ENCODE measurements around the gene YWHAH. TPM values are rescaled to one million over a fixed set of nuclear protein-coding genes. Genes with fewer than 3 reads are reported as not detected.

Gene YWHAH
- total RNA-seq, 8 experiments from 2014 or later: 49.9 to 226 (median 106) TPM

DNA sequence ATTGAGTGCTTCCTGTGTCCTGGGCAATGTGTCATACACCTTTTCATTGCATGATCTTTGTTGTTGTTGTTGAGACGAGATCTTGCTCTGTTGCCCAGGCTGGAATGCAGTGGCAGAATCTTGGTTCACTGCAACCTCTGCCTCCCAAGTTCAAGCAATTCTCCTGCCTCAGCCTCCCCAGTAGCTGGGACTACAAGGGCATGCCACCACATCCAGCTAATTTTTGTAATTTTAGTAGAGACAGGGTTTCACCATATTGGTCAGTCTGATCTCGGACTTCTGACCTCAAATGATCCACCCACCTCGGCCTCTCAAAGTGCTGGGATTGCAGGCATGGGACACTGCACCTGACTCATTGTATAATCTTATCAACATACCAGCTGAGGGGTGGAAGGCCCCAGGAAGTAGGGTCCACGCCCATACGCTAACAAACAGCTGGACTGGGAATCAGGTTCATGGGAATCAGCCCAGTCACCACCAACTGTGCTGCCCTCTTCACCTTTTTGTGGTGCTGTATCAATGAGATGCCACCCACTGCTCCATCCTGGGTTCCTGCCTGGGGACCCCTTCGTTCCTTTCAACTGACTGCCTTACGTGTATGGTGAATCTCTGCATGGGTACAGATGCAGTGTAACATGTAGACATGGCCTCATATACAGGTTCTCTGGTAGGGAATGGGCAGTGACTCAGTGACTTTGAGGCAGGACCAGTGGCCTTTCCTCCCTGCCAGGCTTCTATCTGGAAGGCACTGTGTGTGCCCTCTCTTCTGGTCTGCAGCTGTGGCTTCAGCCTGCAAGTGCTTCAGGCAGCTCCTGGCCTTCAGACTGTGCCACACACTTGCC lies 32.5 kb upstream of the YWHAH start:
- WGBS, 10 experiments: 17 to 100% (median 94%) methylated on average over 1 to 3 of the region's 7 CpGs; no CpG with 5 or more reads in 3 of the 10 experiments

DNA sequence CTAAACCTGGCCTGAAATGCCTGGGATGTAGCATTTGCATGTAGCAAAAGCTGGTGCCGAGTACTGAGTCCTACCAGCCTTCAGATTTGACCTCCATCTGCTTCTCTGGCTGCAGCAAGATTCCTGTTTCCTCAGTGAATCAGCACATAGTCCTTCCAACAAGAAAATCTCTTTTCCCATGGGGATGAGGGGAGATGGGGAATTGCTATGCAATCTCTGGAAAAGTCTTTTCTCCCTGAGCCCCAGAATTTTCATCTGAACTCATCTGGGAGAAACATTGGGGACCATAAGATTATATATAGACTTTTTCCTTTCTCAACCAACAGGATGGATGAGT lies 32.0 kb upstream of the YWHAH start:
- WGBS, 10 experiments: 80 to 100% (median 100%) methylated on average over 1 of the region's 1 CpG; no CpG with 5 or more reads in 7 of the 10 experiments
- H3K27ac ChIP-seq: no peak overlapping the region
- in situ Hi-C loops (cut with MboI; ENCODE audit: low pct_unique_long_range_greater_than_20kb in 2 of 9, low sequenced_read_pairs in 9 of 9, unreplicated experiment in 9 of 9): no loop called here
- ATAC-seq (replicated peaks in 6 of 8): no peak
- no peak overlapping the region for H3K4me3 ChIP-seq
- H3K4me1 ChIP-seq (replicated peaks in 1 of 2): no peaks in the 10 kb centered on the region

More for the DNA sequence above, 32.5 kb upstream of the YWHAH start:
- in situ Hi-C loops (cut with MboI; ENCODE audit: low pct_unique_long_range_greater_than_20kb in 2 of 9, low sequenced_read_pairs in 9 of 9, unreplicated experiment in 9 of 9): no loop called here
- no peak overlapping the region for H3K27ac ChIP-seq
- peak in 2 of 8 experiments; percentile 54 to 95 for ATAC-seq (replicated peaks in 6 of 8)
- H3K4me3 ChIP-seq: no peak overlapping the region
- no peaks in the 10 kb centered on the region for H3K4me1 ChIP-seq (replicated peaks in 1 of 2)

DNA sequence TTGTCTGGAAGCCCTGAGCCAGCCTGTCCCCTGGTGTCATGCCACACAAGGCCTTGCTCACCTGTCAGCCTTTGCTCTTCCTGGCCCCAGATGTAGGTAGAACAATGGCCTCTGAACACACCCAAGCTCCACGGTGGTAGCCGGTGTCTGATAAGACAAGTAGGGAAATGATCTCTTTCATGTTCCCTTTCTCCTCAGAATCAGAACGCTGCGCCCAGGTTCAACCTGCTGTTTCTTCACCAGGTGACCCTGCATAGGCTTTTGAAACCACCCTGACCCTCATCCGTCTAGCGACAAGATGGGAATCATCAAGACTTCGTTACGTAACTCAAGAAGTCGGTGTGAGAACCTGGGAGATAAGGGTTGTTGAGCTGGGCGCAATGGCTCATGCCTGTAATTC lies 28.7 kb upstream of the YWHAH start:
- WGBS, 10 experiments: 80 to 100% (median 99%) methylated on average over 1 to 7 of the region's 10 CpGs; no CpG with 5 or more reads in 4 of the 10 experiments
- no peak overlapping the region for H3K4me3 ChIP-seq
- H3K27ac ChIP-seq: no peak overlapping the region
- ATAC-seq (replicated peaks in 6 of 8): no peak
- peaks cover 10 to 12% of the 10 kb centered on the region in 2 donors for H3K4me1 ChIP-seq (replicated peaks in 1 of 2)
- in situ Hi-C loops (cut with MboI; ENCODE audit: low pct_unique_long_range_greater_than_20kb in 2 of 9, low sequenced_read_pairs in 9 of 9, unreplicated experiment in 9 of 9): no loop called here

DNA sequence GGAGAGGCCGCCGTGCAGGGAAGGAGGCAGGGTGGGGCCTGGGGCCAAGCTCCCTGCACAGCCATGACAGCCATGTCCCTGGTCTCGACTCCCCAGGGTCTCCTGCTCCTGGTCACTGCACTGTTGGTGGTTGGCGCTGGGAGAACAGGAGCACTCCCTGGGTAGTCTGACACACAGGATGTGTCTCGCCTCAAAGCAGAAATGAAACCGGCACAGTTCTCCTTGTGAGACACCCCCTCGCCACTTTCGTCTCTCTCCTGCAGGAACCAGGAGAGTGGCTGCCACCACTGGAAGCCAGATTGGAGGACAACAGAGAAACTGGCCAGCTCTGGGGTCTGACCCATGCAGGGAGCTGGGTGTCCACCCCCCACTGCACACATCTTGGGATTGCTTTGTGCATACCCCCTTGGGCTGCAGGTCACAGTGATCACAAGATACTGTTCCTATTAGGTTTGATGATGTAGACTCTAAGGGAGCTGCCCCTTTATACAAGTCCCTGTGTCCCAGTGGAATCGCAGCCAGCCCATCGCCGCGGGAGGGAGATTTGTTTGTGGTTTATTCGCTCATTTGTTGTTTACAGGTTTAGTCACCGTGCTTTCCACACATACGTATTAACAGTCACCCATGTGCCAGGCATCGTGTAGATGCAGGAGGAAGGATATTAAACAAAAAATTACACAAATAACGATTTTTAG lies 27.0 kb upstream of the YWHAH start:
- no peak for ATAC-seq (replicated peaks in 6 of 8)
- WGBS, 10 experiments: 60 to 78% (median 67%) methylated on average over 1 to 8 of the region's 17 CpGs; no CpG with 5 or more reads in 4 of the 10 experiments

GRCh38 chr22:31919730-31920129 lies 24.6 kb upstream of the YWHAH start:
- WGBS, 10 experiments: 100% methylated on average over 1 of the region's 3 CpGs; no CpG with 5 or more reads in 8 of the 10 experiments
- no peak for ATAC-seq (replicated peaks in 6 of 8)
- H3K27ac ChIP-seq: no peak overlapping the region
- H3K4me1 ChIP-seq (replicated peaks in 1 of 2): peaks cover 24 to 27% of the 10 kb centered on the region in 2 donors
- in situ Hi-C loops (cut with MboI; ENCODE audit: low pct_unique_long_range_greater_than_20kb in 2 of 9, low sequenced_read_pairs in 9 of 9, unreplicated experiment in 9 of 9): no loop called here
- no peak overlapping the region for H3K4me3 ChIP-seq

More for the DNA sequence above, 27.0 kb upstream of the YWHAH start:
- in situ Hi-C loops (cut with MboI; ENCODE audit: low pct_unique_long_range_greater_than_20kb in 2 of 9, low sequenced_read_pairs in 9 of 9, unreplicated experiment in 9 of 9): no loop called here
- peaks cover 10 to 12% of the 10 kb centered on the region in 2 donors for H3K4me1 ChIP-seq (replicated peaks in 1 of 2)
- no peak overlapping the region for H3K4me3 ChIP-seq
- no peak overlapping the region for H3K27ac ChIP-seq

DNA sequence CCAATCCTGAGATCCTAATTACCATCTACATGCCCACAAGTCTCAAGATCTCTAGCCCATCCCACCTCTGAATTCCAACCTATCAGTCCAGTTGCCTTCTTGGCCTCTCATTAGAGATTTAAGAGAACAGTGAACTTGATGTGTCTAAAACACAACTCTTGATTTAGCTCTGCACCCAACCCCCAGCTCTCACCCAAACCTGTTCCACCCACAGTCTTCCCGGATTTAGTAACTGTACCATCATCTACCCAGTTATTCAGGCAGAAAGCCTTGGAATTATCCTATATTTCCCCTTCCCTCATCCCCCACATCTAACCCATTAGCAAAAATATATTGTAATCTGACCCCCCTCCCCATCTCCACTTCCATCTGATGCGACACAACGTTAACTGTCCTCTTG lies 24.0 kb upstream of the YWHAH start:
- H3K4me1 ChIP-seq (replicated peaks in 1 of 2): peaks cover 24 to 27% of the 10 kb centered on the region in 2 donors
- H3K27ac ChIP-seq: no peak overlapping the region
- WGBS, 10 experiments: 59 to 88% methylated on average over 2 of the region's 3 CpGs; no CpG with 5 or more reads in 8 of the 10 experiments
- H3K4me3 ChIP-seq: no peak overlapping the region
- in situ Hi-C loops (cut with MboI; ENCODE audit: low pct_unique_long_range_greater_than_20kb in 2 of 9, low sequenced_read_pairs in 9 of 9, unreplicated experiment in 9 of 9): no loop called here
- no peak for ATAC-seq (replicated peaks in 6 of 8)

- Histone ChIP-seq H3K27ac (no peak overlapping the region), H3K4me3 (no peak overlapping the region), H3K4me1 (replicated peaks in 1 of 2) (peaks cover 31 to 35% of the 10 kb centered on the region in 2 donors)
- WGBS, 10 experiments: 60 to 100% (median 96%) methylated on average over 1 to 3 of the region's 3 CpGs; no CpG with 5 or more reads in 5 of the 10 experiments
- no peak for ATAC-seq (replicated peaks in 6 of 8)
- in situ Hi-C loops (cut with MboI; ENCODE audit: low pct_unique_long_range_greater_than_20kb in 2 of 9, low sequenced_read_pairs in 9 of 9, unreplicated experiment in 9 of 9): no loop called here
These were observed 23.2 kb upstream of the YWHAH start for GRCh38 chr22:31921106-31921505.

DNA sequence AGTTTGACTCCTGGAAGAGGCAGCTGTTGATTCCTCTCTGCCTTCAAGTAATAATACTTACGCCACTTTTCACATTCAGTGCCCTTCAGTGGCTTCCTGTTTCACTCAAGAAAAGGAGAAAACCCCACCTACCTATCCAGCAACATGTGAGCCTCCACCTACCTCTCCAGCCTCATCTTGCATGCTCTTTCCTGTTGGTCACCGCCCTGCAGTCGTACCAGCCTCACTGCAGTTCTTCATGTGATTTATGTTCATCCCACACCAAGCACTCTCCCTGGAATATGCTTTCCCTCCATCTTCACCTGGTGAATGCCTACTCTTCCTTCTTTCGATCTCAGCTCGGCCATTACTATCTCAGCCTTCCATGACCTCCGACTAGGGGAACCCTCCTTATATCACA lies 21.8 kb upstream of the YWHAH start:
- in situ Hi-C loops (cut with MboI; ENCODE audit: low pct_unique_long_range_greater_than_20kb in 2 of 9, low sequenced_read_pairs in 9 of 9, unreplicated experiment in 9 of 9): no loop called here
- Histone ChIP-seq H3K27ac (no peak overlapping the region), H3K4me1 (replicated peaks in 1 of 2) (peaks cover 45 to 48% of the 10 kb centered on the region in 2 donors), H3K4me3 (no peak overlapping the region)
- ATAC-seq (replicated peaks in 6 of 8): peak in 1 of 8 experiments; percentile 13
- WGBS, 10 experiments: 74 to 94% (median 86%) methylated on average over 2 to 6 of the region's 6 CpGs; no CpG with 5 or more reads in 2 of the 10 experiments

DNA sequence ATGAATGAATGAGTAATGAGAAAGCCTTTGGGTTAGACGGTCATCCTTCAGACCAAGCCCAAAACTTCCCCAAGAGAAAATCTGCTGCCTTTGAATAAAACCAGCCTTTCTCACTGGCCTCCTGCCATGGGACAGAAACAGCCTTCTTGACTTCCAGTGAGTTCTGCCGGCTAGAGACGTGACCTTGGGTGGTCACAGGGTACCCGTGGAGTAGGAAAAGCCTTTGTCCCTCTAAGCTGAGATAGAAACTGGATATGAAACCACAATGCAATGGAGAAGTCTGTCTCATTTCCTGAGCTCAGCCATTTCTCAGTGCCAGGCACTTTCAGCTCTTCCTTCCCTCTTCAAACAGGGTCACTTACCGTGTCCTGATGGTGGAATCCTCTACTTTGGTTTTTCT lies 21.2 kb upstream of the YWHAH start:
- 0 to 80% (median 59%) methylated on average over 1 to 5 of the region's 5 CpGs; no CpG with 5 or more reads in 2 of the 10 experiments for whole genome bisulfite sequencing, 10 experiments
- peak in 2 of 8 experiments; percentile 32 for ATAC-seq (replicated peaks in 6 of 8)
- peaks cover 41 to 42% of the 10 kb centered on the region in 2 donors for H3K4me1 ChIP-seq (replicated peaks in 1 of 2)
- in situ Hi-C loops (cut with MboI; ENCODE audit: low pct_unique_long_range_greater_than_20kb in 2 of 9, low sequenced_read_pairs in 9 of 9, unreplicated experiment in 9 of 9): no loop called here
- H3K4me3 ChIP-seq: no peak overlapping the region
- H3K27ac ChIP-seq: no peak overlapping the region

DNA sequence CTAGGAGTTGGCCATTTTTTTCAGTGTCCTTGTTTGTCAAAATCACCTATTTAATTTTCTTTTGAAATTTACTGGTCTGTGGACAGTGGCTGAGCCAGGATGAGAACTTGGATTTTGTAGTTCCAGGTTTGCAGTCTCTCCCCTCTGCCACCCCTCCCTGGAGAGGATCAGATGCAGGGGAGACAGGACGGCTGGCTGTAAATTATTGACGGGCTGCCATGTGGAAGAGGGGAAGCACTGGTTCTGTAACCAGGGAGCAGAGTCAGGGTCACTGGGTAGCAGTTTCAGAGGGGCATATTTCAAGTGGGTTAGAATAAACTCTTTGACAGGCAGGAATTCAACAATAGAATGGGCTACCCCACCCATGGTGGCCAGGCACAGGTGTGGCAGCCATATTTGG lies 20.6 kb upstream of the YWHAH start:
- H3K4me1 ChIP-seq (replicated peaks in 1 of 2): peaks cover 36 to 38% of the 10 kb centered on the region in 2 donors
- peak in 2 of 8 experiments; percentile 7 to 39 for ATAC-seq (replicated peaks in 6 of 8)
- WGBS, 10 experiments: 8 to 60% (median 11%) methylated on average over 1 to 2 of the region's 2 CpGs; no CpG with 5 or more reads in 6 of the 10 experiments
- in situ Hi-C loops (cut with MboI; ENCODE audit: low pct_unique_long_range_greater_than_20kb in 2 of 9, low sequenced_read_pairs in 9 of 9, unreplicated experiment in 9 of 9): no loop called here
- H3K4me3 ChIP-seq: no peak overlapping the region
- no peak overlapping the region for H3K27ac ChIP-seq

- in situ Hi-C loops (cut with MboI; ENCODE audit: low pct_unique_long_range_greater_than_20kb in 2 of 9, low sequenced_read_pairs in 9 of 9, unreplicated experiment in 9 of 9): no loop called here
- H3K4me3 ChIP-seq: no peak overlapping the region
- ATAC-seq (replicated peaks in 6 of 8): no peak
- peaks cover 48 to 51% of the 10 kb centered on the region in 2 donors for H3K4me1 ChIP-seq (replicated peaks in 1 of 2)
- H3K27ac ChIP-seq: no peak overlapping the region
- 29 to 100% (median 100%) methylated on average over 1 of the region's 1 CpG; no CpG with 5 or more reads in 1 of the 10 experiments for WGBS, 10 experiments
These were observed 19.3 kb upstream of the YWHAH start for GRCh38 chr22:31925056-31925455.

DNA sequence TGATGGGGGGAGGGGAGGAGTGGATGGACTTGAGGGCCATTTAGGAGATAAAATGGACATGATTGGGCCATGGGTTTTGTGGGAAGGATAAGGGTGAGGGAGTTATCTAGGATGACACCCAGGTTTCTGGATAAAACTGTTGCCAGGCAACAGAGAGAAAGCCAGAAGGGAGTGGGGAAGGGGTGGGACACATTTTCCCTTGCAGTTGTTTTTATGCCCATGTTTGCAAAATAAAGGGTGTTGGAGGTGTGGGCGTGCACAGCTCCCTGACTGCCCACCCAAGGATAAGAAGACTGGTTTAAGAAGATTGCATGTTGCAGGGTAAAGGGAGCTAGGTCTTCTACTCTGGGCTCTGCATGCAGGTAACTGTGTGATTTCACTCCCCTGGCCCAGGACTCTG lies 18.3 kb upstream of the YWHAH start:
- in situ Hi-C loops (cut with MboI; ENCODE audit: low pct_unique_long_range_greater_than_20kb in 2 of 9, low sequenced_read_pairs in 9 of 9, unreplicated experiment in 9 of 9): no loop called here

GRCh38 chr22:31926969-31927368 lies 17.4 kb upstream of the YWHAH start:
- ATAC-seq (replicated peaks in 6 of 8): peak; percentile 31 to 87 (median 75)
- in situ Hi-C loops (cut with MboI; ENCODE audit: low pct_unique_long_range_greater_than_20kb in 2 of 9, low sequenced_read_pairs in 9 of 9, unreplicated experiment in 9 of 9): no loop called here
- H3K4me1 ChIP-seq (replicated peaks in 1 of 2): peaks cover 48 to 53% of the 10 kb centered on the region in 2 donors
- no peak overlapping the region for H3K4me3 ChIP-seq
- H3K27ac ChIP-seq: peak overlapping the region in 1 of 2 donors; percentile 19

More for the DNA sequence above, 18.3 kb upstream of the YWHAH start:
- no peak overlapping the region for H3K4me3 ChIP-seq
- 0 to 83% (median 51%) methylated on average over 1 of the region's 1 CpG; no CpG with 5 or more reads in 6 of the 10 experiments for WGBS, 10 experiments
- peaks cover 48 to 53% of the 10 kb centered on the region in 2 donors for H3K4me1 ChIP-seq (replicated peaks in 1 of 2)
- peak in 1 of 8 experiments; percentile 45 for ATAC-seq (replicated peaks in 6 of 8)
- no peak overlapping the region for H3K27ac ChIP-seq

Data from motor neuron (in vitro differentiated cells).